Measurements from ENCODE around the gene CMIP. TPM values are rescaled to one million over a fixed set of nuclear protein-coding genes. Genes with fewer than 3 reads are reported as not detected.

Gene CMIP
- polyA plus RNA-seq, 1 experiment: 4.9 TPM

- H3K36me3 ChIP-seq (ENCODE audit: control insufficient read depth, insufficient read depth, low read length): peaks cover 13% of the 10 kb centered on the region
- TF ChIP-seq CTCF (IDR thresholded peaks at IDR 0.05; ENCODE audit: insufficient read depth, low read depth, low read length): no peak
- no peak overlapping the region for H3K4me3 ChIP-seq (ENCODE audit: low read depth, low read length)
- DNase-seq (ENCODE audit: low read depth): no peak
- ChIA-PET CTCF (no interaction called here), POLR2A (no interaction called here)
- no peaks in the 10 kb centered on the region for H3K27me3 ChIP-seq (ENCODE audit: control insufficient read depth, insufficient read depth, low read length)
Measured at GRCh38 chr16:81700780-81701165, 256.2 kb downstream of the CMIP start.

GRCh38 chr16:81701296-81701970, 256.8 kb downstream of the CMIP start:
- ChIA-PET POLR2A (no interaction called here), CTCF (interaction anchor here (1.0 kb wide), 1 partner anchor 298 kb away, joined by 3 read pairs; no protein-coding TSS in a partner anchor)
- H3K36me3 ChIP-seq (ENCODE audit: control insufficient read depth, insufficient read depth, low read length): peaks cover 15% of the 10 kb centered on the region
- H3K4me3 ChIP-seq (ENCODE audit: low read depth, low read length): no peak overlapping the region
- DNase-seq (ENCODE audit: low read depth): no peak
- H3K27me3 ChIP-seq (ENCODE audit: control insufficient read depth, insufficient read depth, low read length): no peaks in the 10 kb centered on the region
- TF ChIP-seq CTCF (IDR thresholded peaks at IDR 0.05; ENCODE audit: insufficient read depth, low read depth, low read length): no peak

GRCh38 chr16:81702506-81702905, 257.9 kb downstream of the CMIP start:
- peaks cover 15% of the 10 kb centered on the region for H3K36me3 ChIP-seq (ENCODE audit: control insufficient read depth, insufficient read depth, low read length)
- no peak for DNase-seq (ENCODE audit: low read depth)
- no peak overlapping the region for H3K4me3 ChIP-seq (ENCODE audit: low read depth, low read length)
- no peak for TF ChIP-seq CTCF (IDR thresholded peaks at IDR 0.05; ENCODE audit: insufficient read depth, low read depth, low read length)
- CTCF ChIA-PET: interaction anchor here (0.5 to 2.1 kb wide), 2 partner anchors 9 to 38 kb away, joined by 3 to 9 read pairs; no protein-coding TSS in a partner anchor
- no peaks in the 10 kb centered on the region for H3K27me3 ChIP-seq (ENCODE audit: control insufficient read depth, insufficient read depth, low read length)
- POLR2A ChIA-PET: no interaction called here

GRCh38 chr16:81703177-81704155, 258.9 kb downstream of the CMIP start:
- TF ChIP-seq CTCF (IDR thresholded peaks at IDR 0.05; ENCODE audit: insufficient read depth, low read depth, low read length): no peak
- CTCF ChIA-PET: interaction anchor here (0.5 to 2.1 kb wide), 3 partner anchors 10 to 39 kb away, joined by 3 to 9 read pairs (median 3); no protein-coding TSS in a partner anchor
- H3K4me3 ChIP-seq (ENCODE audit: low read depth, low read length): no peak overlapping the region

GRCh38 chr16:81705261-81705660, 260.7 kb downstream of the CMIP start:
- ChIA-PET CTCF (interaction anchor here (1.2 kb wide), 1 partner anchor 8 kb away, joined by 4 read pairs; no protein-coding TSS in a partner anchor), POLR2A (no interaction called here)
- Histone ChIP-seq H3K27me3 (ENCODE audit: control insufficient read depth, insufficient read depth, low read length) (no peaks in the 10 kb centered on the region), H3K4me3 (ENCODE audit: low read depth, low read length) (no peak overlapping the region), H3K36me3 (ENCODE audit: control insufficient read depth, insufficient read depth, low read length) (peaks cover 16% of the 10 kb centered on the region)
- TF ChIP-seq CTCF (IDR thresholded peaks at IDR 0.05; ENCODE audit: insufficient read depth, low read depth, low read length): no peak
- DNase-seq (ENCODE audit: low read depth): no peak

More at GRCh38 chr16:81703177-81704155, 258.9 kb downstream of the CMIP start:
- peaks cover 17% of the 10 kb centered on the region for H3K36me3 ChIP-seq (ENCODE audit: control insufficient read depth, insufficient read depth, low read length)
- no peak for DNase-seq (ENCODE audit: low read depth)
- H3K27me3 ChIP-seq (ENCODE audit: control insufficient read depth, insufficient read depth, low read length): no peaks in the 10 kb centered on the region
- POLR2A ChIA-PET: no interaction called here
